HG02678 (cell line): ENCODE measurements around the gene SUPT6H.
"Not testable (repeated sequence)": the region's sequence is repeated elsewhere in the genome, so short reads cannot be mapped to it uniquely, and the experiment has no call there.

ENCODE experiments used
- ATAC-seq: cut with Tn5 transposase; IDR thresholded peaks from one replicate; pipeline ENCODE4 v1.9.1; 2021; ENCODE audit warnings: mild to moderate bottlenecking, moderate library complexity; ENCODE audit not compliant: unreplicated experiment

Gene SUPT6H

DNA sequence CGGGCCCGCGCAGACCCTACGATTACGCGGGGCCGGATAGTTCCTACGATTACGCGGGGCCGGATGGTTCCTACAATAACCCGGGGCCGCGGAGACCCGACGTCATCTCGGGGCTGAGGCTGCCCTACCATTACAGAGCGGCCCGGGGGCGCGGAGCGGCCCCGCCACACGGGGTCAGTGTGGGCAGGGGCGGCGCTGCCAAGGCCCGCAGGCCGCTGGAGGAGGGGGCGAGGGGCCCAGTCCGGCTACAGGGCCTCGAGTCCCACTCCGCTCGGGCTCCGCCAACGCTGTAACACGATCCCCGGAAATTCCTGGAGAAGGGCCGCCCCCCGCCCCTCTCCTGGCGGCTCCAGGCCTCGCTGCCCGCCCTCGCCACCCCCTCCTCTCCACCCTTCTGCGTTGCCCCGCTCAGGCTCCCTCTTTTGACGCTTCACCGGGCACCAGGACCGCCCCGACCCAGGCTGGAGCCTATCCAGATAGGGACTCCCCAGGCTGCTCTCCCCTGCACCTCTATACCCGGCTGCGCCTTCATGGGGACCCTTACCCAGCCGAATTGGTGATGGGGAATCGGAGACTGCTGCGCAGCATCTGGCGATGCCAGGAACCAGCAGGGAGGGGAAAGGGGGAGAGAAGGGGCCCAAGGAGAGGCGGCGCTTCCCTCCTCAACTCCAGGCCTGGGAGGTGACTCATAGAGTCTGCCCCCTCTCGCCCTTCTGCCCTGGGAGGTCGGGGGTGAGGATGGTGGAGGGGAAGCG, 55.8 kb downstream of the SUPT6H start, which contains the start of gene RAB34:
RAB34 (minus strand) TSS at position 291 of the 755 bp plus-strand sequence. CDS start 602 bp downstream, outside the sequence.
- no peak for ATAC-seq

DNA sequence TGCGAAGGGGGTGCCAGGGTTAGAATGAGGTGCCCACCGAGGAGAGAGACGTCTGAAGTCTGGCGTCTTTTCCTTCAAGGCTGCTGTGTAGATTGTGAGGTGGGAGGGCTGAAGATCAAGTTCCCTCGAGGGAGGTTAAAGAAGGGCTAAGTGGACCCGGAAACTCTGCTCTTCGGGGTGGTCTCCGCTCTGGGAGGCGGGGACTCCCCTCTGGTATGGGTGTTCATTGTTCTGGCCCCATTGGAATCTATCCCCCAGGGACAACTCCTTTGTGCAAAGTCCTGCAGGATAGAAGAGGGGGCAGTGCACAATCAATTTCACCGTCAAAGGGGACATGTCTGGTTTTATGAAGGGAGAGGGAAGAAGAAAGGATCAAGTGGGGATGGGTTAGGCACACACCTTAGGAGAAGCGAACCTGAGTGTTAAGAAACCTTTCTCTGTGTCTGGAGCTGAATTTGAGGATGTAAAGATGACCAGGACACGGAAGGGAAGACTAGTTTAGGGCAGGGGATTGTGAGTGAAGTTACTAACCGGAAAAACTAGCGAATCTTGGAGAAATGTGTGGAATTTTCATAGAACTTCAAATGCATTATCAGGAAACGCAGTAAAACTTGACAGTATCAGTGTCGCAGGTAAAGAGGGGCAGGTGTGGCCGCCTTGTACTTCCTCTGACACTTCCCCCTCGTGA, 56.5 kb downstream of the SUPT6H start:
- no peak for ATAC-seq

DNA sequence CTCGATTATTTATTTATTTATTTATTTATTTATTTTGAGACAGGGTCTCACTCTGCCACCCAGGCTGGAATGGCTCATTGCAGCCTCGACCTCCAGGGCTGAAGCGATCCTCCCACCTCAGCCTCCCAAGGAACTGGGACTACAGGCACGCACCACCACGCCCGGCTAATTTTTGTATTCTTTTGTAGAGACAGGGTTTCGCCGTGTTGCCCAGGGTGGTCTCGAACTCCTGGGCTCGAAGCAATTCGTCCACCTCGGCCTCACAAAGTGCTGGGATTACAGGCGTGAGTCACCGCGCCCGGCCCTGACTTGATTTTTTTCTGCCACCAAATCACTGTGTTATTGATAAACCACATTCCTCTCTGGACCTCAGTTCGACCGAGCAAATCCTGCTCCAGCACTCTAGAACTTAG, 57.0 kb downstream of the SUPT6H start:
- no peak for ATAC-seq

DNA sequence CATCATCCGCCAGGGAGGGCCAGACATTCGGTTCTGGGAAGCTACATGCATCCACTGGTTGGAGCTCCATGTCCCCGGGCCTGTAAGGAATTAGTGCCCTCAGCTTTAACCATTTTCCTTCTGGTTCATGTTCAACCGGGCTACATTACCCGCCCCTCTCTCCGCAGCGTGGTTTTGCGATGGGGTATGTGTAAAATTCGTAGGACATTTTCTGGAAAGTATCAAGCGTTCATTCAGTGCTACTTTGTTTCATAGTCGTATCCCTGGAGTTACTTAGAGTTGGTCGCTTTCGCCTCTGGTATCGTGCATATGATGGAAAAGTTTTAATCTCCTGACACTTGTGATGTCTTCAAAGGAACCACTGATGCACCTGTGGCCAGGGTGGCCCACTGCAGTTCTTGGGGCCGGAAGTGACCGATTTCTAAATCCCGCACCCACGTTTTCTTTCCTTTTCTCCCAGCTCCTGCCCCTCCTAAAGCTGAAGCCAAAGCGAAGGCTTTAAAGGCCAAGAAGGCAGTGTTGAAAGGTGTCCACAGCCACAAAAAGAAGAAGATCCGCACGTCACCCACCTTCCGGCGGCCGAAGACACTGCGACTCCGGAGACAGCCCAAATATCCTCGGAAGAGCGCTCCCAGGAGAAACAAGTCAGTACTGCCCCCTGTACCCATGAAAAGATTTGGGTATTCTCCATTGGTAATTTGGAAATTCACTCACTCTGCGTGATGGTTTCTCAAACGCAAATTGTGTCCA, 58.4 kb downstream of the SUPT6H start:
- no peak for ATAC-seq

DNA sequence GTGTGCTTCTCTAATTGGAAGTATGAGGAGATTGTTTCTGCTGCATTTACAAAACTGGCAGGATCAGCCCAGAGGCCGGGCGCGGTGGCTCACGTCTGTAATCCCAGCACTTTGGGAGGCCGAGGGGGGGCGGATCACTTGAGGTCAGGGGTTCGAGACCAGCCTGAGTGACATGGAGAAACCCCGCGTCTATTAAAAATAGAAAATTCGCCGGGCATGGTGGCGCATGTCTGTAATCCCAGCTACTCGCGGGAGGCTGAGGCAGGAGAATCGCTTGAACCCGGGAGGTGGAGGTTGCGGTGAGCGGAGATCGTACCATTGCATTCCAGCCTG, 59.0 kb downstream of the SUPT6H start:
- ATAC-seq: not testable (repeated sequence)

DNA sequence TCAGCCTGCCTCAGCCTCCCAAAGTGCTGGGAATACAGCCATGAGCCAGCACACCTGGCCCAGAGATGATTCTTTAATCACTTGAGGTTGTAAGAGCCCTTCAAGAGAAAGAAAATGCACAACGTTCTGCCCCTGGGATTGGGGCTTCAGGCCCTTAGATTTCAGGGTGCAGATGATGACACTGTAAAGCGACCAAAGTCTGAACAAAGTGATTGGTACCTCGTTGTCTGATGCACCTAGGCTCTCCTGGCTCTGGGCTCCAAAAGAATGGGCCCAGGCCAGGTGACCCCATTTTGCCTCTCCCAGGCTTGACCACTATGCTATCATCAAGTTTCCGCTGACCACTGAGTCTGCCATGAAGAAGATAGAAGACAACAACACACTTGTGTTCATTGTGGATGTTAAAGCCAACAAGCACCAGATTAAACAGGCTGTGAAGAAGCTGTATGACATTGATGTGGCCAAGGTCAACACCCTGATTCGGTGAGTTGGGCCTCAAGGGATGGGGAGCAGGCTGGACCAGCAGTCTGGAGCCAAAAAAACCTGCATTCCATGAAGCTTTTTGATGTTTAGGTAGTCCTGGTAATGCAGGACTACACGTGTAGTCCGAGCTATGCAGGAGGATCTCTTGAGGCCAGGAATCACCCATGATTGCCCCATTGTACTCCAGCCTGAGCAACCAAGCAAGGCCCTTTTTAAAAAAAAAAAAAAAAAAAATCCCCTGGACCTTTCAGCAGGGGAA, 60.6 kb downstream of the SUPT6H start:
- no peak for ATAC-seq

DNA sequence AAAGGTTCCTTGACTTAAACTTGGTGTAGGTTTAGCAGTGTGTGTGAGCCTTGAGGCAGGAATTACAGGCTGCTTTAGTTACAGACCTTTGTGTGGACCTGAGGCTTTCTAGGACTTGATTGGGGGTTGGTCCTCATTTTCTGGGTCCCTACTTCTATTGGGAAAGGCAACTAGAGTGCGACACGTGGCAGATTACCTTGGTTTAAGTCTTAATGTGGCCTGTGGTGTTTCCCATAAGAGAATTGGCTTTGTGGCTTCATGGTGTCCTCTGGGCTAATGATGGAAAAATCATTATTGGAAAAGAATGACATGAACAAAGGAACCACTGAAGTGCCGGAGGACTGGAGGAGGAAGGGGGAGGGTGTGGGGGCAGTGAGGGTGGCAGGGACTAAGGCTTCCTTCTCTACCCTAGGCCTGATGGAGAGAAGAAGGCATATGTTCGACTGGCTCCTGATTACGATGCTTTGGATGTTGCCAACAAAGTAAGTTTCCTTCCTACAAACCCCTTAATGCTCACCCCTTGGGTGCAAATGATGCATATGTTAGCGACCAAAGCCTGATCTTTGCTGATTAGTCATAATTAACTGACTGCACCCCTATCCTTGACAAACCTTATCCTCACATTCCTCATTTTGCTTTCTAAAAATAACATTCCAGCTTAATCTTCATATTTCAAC, 61.3 kb downstream of the SUPT6H start:
- no peak for ATAC-seq

DNA sequence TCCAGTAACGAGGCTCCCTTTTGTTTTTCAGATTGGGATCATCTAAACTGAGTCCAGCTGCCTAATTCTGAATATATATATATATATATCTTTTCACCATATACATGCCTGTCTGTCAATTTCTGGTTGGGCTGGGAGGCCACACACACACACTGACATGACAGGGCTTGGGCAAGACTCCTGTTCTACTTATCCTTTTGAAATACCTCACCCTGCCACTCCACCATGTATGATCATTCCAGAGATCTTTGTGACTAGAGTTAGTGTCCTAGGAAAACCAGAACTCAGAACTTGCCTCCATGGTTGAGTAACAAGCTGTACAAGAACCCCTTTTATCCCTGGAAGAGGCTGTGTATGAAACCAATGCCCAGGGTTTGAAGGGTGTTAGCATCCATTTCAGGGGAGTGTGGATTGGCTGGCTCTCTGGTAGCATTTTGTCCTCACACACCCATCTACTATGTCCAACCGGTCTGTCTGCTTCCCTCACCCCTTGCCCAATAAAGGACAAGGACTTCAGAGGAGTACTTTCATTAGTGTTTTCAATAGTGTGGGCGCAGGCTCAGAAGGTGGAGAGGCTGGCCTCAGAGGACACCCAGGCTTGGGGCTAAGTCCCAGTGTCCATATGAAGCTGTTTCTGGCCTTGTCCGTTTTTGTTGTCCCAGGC, 62.0 kb downstream of the SUPT6H start:
- not testable (repeated sequence) for ATAC-seq

DNA sequence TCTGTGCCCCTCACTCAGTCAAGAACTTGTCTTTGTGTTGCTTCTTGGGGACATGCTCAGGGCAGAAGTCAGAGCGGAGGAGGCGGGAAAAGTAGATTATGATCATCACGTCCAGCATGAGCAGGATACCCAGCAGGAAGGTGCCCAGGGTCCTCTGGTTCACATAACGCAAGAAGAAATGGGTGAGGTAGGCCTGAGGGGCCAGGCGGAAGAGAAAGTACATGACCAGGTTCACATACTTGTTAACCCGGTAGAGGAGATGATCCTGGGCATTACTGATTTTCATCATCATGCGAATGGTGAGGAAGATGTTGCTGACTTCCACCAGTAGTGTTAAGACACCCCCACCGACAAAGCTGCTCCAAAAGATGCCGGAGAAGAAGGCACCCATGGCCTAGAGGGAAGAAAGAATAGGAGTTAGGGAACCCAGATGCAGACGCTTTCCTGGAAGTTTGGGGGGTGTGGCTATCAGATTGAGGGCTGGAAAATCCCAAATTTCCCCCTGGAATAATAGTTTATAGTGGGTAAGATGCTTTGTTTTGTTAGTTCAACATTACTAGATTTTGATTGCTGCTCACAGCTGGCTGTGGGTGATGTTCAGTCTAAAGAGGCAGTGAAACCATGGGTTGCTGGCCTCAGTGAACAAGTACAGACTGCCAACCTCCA, 62.6 kb downstream of the SUPT6H start:
- ATAC-seq: no peak

DNA sequence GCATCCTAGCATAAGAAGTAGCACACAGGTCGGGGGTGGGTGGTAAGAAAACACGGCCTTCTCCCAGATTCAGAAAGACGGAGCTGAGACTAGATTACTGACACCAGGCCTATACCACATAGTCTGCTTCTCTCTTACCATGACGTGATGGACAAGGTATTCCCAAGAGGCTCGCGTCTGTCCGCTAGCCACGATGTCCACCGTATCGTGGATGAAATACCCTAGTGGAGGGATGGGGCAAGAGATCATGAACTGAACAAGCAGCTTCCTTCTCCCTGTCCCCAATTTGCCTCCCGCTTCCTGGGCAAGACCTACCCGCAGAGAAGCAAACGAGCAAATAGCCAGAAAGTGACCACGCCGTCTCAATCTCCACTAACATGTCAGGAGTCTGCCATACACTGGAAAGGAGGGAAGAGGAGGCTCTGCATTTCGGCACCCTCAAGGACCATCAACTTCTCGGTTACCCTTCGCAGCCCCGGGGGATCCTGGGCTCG, 63.2 kb downstream of the SUPT6H start:
- no peak for ATAC-seq

DNA sequence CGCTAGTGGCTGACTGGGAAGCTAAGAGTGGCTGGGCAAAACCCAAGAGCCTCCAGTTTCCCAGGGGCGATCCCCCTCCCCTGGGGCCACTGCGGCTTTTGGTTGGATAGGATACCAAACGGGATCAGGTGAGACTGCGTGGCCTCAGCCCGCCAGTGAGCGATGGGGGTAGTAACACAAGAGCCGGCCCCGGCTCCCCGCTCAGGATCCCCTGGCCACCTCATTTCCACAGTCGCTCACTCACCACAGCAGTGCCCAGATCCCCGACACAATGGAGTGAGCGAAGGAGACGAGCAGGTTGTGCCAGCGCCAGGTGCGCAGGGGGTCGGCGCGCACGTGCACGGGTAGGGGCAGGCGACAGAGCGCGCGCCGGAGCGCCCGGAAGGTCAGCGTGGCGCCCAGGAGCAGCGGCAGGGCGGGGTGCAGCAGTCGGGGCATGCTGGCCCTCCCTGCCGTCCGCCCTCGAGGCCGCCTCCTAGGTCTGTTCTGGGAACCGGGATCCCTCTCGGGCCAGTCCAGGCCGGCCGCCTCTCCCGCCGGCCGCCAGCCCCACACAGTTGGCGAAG, 63.7 kb downstream of the SUPT6H start:
- no peak for ATAC-seq

DNA sequence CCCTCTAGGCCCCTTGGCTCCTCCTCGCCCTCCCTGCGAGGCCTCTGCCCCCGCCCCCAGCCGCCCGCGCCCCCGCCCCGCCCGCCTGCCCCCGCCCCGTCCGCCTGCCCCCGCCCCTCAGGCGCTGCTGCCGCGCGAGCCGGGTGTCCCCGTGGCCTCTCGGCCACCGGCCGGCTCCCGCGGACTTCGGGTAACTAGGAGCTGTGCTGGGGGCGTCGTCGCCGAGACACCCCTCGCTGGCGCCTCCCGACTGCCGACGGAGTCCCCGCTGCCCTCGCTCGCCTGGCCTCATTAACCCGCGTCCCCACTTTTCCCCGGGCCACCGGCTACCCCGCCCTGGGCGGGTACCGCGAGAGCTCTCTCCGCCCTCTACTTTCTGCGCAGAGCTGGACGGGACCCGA, 64.2 kb downstream of the SUPT6H start, which contains the start of gene TLCD1:
TLCD1 (minus strand) TSS at position 8 of the 401 bp plus-strand sequence. CDS start 136 bp downstream, outside the sequence.
- no peak for ATAC-seq

DNA sequence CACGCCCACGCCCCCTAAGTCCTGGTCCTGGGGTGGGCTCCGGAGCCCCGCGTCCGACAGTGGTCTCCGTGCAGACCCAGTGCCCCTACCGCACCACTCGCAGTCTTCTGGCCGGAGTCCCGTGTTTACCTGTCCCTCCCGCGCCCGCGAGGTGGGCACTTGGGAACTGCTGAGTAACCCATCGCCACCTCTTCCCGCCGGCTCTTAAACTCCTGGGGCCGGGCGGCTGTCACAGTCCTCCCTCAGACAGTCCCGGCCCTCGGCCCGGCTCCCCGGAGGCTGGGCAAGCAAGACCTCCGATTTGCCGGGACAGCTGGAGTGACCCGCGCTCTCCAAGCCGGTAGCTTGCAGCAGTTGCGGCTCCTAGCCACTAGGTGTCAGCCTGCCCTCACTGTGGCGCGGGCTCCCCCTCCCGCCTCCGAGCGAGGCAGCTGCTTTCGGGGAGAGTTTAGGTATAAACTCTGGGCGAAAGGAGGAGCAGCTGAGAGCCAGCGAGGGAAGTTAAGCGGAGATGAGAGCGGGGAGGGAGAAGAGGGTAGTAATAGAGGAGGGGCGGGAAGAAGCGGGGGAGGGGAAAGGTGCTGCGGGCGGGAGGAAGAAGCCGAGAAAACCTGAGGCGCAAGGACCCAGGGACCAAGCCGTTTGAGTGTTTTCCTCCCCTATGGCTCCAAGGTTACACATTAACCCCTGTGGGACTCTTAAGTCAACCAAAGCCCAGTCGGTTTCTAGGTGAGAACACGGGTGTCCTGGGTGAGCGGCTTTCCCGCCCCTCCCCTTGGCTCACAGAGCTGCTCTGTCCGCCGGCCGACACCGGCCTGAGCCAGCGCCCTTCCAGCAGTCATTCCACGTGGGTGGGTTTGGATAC, 64.9 kb downstream of the SUPT6H start:
- peak; percentile 39 for ATAC-seq

DNA sequence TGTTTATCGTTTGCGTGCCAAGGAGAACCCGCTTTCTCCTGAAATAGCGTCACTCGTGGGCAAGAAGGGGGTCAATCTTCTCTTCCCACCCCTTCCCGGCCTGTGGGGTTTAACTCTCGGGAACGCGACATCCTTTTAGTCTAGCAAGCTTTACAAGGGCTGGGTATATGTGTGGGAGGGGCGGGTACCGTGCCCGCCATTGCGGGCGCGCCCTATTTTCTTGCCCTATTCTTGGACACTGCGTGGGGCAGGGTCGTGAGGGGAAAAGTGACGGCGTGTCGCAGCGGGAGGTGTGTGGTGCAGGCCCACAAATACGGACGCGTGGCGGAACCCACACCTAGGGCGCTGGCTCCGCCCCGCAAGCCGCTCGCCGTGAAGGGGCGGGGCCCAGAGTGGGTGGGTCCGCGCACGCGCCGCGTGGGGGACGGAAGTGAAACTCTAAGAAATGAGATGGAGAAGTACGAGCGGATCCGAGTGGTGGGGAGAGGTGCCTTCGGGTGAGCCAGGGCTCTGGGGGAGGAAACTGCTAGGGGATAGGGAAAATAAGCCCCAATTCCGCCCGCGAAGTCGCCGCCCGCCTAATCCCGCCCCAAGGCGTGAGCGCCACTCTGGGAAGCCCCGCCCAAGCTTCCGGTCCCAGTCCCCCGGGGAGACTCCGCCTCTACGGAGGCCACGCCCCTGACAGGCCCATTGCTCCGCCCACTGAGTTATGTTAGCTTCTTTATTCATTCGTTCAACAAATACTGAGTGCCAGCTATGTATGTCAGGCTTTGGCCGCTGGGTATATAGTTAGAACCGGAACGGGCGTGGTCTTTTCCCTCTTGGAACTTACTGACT, 66.6 kb downstream of the SUPT6H start, which contains the start of gene NEK8:
NEK8 (plus strand) TSS at position 425 of the 837 bp plus-strand sequence; CDS start at position 451, 26 bp downstream.
- ATAC-seq: peak; percentile 42

DNA sequence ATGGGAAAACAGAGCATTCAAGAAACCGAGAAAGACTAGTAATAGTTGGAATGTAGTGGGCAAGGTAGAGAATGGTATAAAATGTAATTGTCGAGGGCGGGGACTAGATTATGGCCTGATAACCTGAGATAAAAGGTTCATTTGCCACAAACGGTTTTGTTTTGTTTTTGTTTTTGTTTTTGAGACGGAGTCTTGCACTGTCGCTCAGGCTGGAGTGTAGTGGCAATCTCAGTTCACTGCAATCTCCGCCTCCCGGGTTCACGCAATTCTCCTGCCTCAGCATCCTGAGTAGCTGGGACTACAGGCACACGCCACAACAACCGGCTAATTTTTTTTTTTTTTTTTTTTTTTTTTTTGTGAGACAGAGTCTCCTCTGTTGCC, 67.9 kb downstream of the SUPT6H start:
- no peak for ATAC-seq

DNA sequence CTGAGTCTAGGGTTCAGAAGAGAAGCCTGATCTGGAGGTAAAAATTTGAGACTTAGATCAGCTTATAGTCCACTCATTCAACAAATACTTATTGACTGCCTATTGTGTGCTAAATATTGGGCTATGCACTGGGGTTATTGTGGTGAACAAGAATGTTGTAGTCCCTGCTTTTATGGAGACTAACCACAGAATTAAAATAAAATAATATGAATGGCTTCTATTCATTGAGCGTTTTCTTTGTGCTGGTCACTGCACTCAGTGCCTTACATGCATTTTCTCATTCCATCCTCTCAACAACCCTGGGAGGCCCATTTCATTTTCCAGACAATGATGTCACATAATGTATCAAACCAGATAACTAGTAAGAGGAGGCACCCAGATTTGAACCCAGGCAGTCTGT, 71.3 kb downstream of the SUPT6H start:
- ATAC-seq: no peak

DNA sequence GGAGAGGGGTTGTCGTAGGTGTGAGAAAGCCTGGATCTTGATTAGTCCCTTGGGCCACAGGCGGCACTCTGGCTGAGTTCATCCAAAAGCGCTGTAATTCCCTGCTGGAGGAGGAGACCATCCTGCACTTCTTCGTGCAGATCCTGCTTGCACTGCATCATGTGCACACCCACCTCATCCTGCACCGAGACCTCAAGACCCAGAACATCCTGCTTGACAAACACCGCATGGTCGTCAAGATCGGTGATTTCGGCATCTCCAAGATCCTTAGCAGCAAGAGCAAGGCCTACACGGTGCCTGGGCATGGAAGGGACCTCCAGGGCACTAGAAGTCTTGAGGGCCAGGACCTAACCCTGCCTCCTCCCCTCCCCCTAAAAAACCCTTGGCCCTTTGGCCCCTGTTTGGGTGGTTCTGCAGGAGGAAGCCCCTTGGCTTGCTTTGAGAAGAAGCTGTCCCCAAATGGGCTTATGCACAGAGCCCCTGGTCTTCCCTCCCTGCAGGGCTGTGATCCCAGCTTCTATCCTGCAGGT, 72.8 kb downstream of the SUPT6H start:
- ATAC-seq: no peak
